ENCODE data around the gene STRN. TPM values are rescaled to one million over a fixed set of nuclear protein-coding genes. Genes with fewer than 3 reads are reported as not detected.
A peak's percentile ranks its signal among the peaks of the same experiment; 100 is the strongest.
"Not testable (repeated sequence)": the region's sequence is repeated elsewhere in the genome, so short reads cannot be mapped to it uniquely, and the experiment has no call there.

Gene STRN
- total RNA-seq, 2 experiments from 2014 or later = 20.4 to 20.8 TPM

DNA sequence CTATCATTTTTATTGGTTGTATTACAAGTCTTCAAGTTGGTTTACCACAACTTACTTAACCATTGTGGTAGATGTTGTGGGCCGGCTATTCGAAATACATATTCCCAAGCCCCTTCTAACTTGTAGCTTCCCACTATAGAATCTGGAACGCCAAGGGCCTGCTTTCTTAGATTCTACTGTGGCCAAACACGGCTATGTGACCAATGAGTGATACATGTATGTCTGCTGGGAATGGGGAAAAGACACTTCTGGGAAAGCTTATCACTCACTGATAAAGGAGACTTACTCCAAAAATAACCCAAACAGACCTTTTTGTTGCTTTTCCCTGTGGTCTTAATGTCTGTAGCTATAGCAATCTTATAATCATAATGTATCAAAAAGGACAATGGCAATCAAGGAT, 24.5 kb downstream of the STRN start:
- POLR2A ChIA-PET = no interaction called here
- H3K27ac Mint-ChIP-seq = no peak overlapping the region

DNA sequence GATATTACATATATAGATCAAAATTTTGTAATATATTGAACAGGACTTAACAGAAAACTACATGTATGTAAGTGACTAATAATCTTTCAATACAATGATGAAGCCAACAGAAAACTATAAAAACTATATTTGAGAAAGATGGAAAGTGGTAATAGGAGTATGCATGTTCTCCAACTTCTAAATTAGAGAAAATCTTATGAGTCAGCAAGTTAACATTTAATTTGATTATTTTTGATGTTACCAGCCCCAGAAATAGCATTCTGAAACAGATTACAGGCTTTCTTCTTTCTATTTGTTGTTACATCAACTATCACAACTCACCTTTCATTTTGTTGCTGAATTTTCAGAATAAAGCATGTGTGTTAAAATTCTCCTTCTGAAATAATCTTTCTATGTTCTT, 29.8 kb downstream of the STRN start:
- intact Hi-C loops (cut with DNase I, micrococcal nuclease); POLR2A ChIA-PET: not testable (repeated sequence)
- peaks cover 17% of the 10 kb centered on the region for H3K4me1 Mint-ChIP-seq (ENCODE audit: low read depth)

More for the DNA sequence above, 24.5 kb downstream of the STRN start:
- H3K4me1 ChIP-seq (ENCODE audit: insufficient read depth, low read length) = no peaks in the 10 kb centered on the region
- Mint-ChIP-seq H3K27me3 (no peaks in the 10 kb centered on the region), H3K36me3 (ENCODE audit: low read depth) (peaks cover 9% of the 10 kb centered on the region), H3K4me3 (no peak overlapping the region), H3K9me3 (no peaks in the 10 kb centered on the region), H3K4me1 (ENCODE audit: low read depth) (peaks cover under 1% of the 10 kb centered on the region)
- H3K36me3 ChIP-seq (ENCODE audit: insufficient read depth, low read length) = peaks cover 4% of the 10 kb centered on the region
- H3K9me3 ChIP-seq (ENCODE audit: control insufficient read depth in 1 of 2, insufficient read depth in 1 of 2, low read length in 2 of 2) = no peaks in the 10 kb centered on the region
- intact Hi-C loops (cut with DNase I, micrococcal nuclease) = no loop called here
- CTCF ChIA-PET = no interaction called here
- H3K27me3 ChIP-seq (ENCODE audit: control insufficient read depth in 1 of 2, insufficient read depth in 2 of 2, low read length in 2 of 2) = no peaks in the 10 kb centered on the region
- TF ChIP-seq, protein P1, sequence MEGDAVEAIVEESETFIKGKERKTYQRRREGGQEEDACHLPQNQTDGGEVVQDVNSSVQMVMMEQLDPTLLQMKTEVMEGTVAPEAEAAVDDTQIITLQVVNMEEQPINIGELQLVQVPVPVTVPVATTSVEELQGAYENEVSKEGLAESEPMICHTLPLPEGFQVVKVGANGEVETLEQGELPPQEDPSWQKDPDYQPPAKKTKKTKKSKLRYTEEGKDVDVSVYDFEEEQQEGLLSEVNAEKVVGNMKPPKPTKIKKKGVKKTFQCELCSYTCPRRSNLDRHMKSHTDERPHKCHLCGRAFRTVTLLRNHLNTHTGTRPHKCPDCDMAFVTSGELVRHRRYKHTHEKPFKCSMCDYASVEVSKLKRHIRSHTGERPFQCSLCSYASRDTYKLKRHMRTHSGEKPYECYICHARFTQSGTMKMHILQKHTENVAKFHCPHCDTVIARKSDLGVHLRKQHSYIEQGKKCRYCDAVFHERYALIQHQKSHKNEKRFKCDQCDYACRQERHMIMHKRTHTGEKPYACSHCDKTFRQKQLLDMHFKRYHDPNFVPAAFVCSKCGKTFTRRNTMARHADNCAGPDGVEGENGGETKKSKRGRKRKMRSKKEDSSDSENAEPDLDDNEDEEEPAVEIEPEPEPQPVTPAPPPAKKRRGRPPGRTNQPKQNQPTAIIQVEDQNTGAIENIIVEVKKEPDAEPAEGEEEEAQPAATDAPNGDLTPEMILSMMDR (IDR thresholded peaks at IDR 0.05) = no peak
- ATAC-seq (ENCODE audit: poor library complexity) (no peak), DNase-seq (no peak)
- no peak overlapping the region for H3K27ac ChIP-seq (ENCODE audit: low read depth in 1 of 2, low read length in 2 of 2)
- H3K4me3 ChIP-seq (ENCODE audit: low read length) = no peak overlapping the region

DNA sequence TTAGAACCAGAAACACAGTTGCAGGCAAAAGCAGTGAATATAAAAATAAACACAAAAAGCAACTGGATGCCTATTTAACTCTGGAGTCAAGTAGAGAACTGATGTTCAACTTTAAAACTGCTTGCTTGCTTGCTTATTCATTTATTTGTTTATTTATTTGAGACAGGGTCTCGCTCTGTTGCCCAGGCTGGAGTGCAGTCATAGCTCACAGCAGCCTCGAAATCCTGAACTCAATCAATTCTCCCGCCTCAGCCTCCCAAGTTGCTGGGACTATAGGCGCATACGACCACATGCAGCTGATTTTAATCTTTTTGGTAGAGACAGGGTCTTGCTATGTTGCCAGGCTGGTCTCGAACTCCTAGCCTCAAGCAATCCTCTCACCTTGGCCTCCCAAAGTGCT, 34.6 kb downstream of the STRN start:
- H3K9me3 Mint-ChIP-seq; intact Hi-C loops (cut with DNase I, micrococcal nuclease); H3K27me3 ChIP-seq (ENCODE audit: control insufficient read depth in 1 of 2, insufficient read depth in 2 of 2, low read length in 2 of 2); H3K36me3 ChIP-seq (ENCODE audit: insufficient read depth, low read length); DNase-seq; H3K4me1 ChIP-seq (ENCODE audit: insufficient read depth, low read length); POLR2A ChIA-PET; H3K4me3 Mint-ChIP-seq; H3K9me3 ChIP-seq (ENCODE audit: control insufficient read depth in 1 of 2, insufficient read depth in 1 of 2, low read length in 2 of 2); H3K36me3 Mint-ChIP-seq (ENCODE audit: low read depth); ATAC-seq (ENCODE audit: poor library complexity); H3K27ac ChIP-seq (ENCODE audit: low read depth in 1 of 2, low read length in 2 of 2); H3K27me3 Mint-ChIP-seq; CTCF ChIA-PET; H3K4me3 ChIP-seq (ENCODE audit: low read length): not testable (repeated sequence)
- H3K27ac Mint-ChIP-seq = peak overlapping the region; percentile 42
- peaks cover 33% of the 10 kb centered on the region for H3K4me1 Mint-ChIP-seq (ENCODE audit: low read depth)

More for the DNA sequence above, 29.8 kb downstream of the STRN start:
- H3K9me3 Mint-ChIP-seq; ATAC-seq (ENCODE audit: poor library complexity); H3K36me3 ChIP-seq (ENCODE audit: insufficient read depth, low read length); H3K9me3 ChIP-seq (ENCODE audit: control insufficient read depth in 1 of 2, insufficient read depth in 1 of 2, low read length in 2 of 2); H3K27ac Mint-ChIP-seq; H3K36me3 Mint-ChIP-seq (ENCODE audit: low read depth); H3K27ac ChIP-seq (ENCODE audit: low read depth in 1 of 2, low read length in 2 of 2); H3K4me3 Mint-ChIP-seq; H3K4me1 ChIP-seq (ENCODE audit: insufficient read depth, low read length); H3K27me3 Mint-ChIP-seq; H3K27me3 ChIP-seq (ENCODE audit: control insufficient read depth in 1 of 2, insufficient read depth in 2 of 2, low read length in 2 of 2); H3K4me3 ChIP-seq (ENCODE audit: low read length); DNase-seq: not testable (repeated sequence)
- CTCF ChIA-PET = interaction anchor here (1.2 kb wide), 1 partner anchor 24 kb away, joined by 4 read pairs; no protein-coding TSS in a partner anchor

DNA sequence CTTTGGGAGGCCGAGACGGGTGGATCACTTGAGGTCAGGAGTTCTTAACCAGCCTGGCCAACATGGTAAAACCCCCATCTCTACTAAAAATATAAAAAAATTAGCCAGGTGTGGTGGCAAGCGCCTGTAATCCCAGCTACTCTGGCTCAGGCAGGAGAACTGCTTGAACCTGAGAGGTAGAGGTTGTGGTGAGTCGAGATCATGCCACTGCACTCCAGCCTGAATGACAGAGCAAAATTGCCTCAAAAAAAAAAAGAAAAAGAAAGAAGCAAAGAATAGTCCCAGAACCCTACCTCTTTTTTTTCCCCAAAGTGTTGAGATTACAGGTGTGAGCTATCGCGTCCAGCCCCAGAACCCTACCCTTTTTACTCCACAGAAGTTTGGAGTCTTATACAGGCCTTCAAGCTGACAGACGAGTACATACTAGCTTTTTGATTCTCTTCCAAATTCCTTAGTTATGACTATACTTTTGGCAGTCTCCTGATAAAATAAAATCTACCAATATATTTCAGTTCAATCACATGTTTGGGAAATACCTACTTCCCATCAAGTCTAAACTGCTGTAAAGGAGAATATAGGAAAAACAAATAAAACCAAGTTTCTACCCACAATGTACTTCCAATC, 35.4 kb downstream of the STRN start:
- H3K4me3 Mint-ChIP-seq; H3K4me1 ChIP-seq (ENCODE audit: insufficient read depth, low read length); H3K9me3 ChIP-seq (ENCODE audit: control insufficient read depth in 1 of 2, insufficient read depth in 1 of 2, low read length in 2 of 2); H3K36me3 ChIP-seq (ENCODE audit: insufficient read depth, low read length); POLR2A ChIA-PET; H3K27ac ChIP-seq (ENCODE audit: low read depth in 1 of 2, low read length in 2 of 2); DNase-seq; H3K9me3 Mint-ChIP-seq; CTCF ChIA-PET; intact Hi-C loops (cut with DNase I, micrococcal nuclease); H3K36me3 Mint-ChIP-seq (ENCODE audit: low read depth); H3K27me3 Mint-ChIP-seq; ATAC-seq (ENCODE audit: poor library complexity); H3K27me3 ChIP-seq (ENCODE audit: control insufficient read depth in 1 of 2, insufficient read depth in 2 of 2, low read length in 2 of 2); H3K4me3 ChIP-seq (ENCODE audit: low read length): not testable (repeated sequence)
- Mint-ChIP-seq H3K27ac (peak overlapping the region; percentile 42), H3K4me1 (ENCODE audit: low read depth) (peaks cover 37% of the 10 kb centered on the region)

DNA sequence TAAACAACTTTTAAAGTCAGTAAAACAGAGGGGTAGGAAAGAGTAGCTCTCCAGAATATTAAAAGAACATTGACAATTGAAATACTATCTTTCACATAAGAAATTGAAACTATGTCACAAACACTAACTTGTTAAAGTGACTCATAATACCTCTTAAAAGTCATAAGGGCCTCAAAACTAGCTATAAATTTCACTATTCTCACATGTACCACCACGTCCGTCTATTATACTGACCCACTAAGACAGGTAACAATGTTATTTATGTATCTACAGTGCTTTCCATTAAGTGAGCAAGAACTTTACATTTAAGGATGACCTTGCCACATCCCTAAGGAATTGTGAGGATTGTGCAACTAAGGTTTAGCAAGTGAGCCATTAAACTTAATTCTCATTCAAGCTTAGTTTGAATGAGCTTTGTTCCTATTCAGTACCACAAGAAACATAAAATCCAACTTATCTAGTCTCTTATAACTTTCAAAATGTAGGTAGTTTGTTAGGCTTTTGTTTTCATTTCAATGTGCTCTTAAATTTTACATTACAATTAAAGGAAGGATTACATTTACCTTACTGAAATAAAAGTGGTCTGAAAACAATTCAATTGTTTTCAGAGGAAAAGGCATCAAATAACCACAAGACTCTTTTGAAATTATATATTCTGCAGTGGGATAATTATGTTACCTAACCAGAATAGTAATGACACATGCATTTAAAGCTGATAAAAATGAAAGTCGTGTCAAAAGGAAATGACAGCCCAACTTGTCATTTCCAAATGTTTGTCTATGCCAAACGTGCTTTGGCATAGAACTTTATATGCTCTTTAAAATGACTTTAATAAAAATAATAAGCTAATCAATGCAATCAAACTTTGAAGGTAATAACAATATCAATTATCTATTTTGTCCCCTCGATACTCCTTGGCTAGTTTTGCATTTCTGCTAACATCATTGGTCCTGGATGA, 39.9 kb downstream of the STRN start:
- H3K4me3 ChIP-seq (ENCODE audit: low read length); H3K36me3 ChIP-seq (ENCODE audit: insufficient read depth, low read length); H3K4me3 Mint-ChIP-seq; H3K9me3 Mint-ChIP-seq; CTCF ChIA-PET; intact Hi-C loops (cut with DNase I, micrococcal nuclease); H3K9me3 ChIP-seq (ENCODE audit: control insufficient read depth in 1 of 2, insufficient read depth in 1 of 2, low read length in 2 of 2); ATAC-seq (ENCODE audit: poor library complexity); H3K27me3 ChIP-seq (ENCODE audit: control insufficient read depth in 1 of 2, insufficient read depth in 2 of 2, low read length in 2 of 2); H3K27ac ChIP-seq (ENCODE audit: low read depth in 1 of 2, low read length in 2 of 2); POLR2A ChIA-PET; H3K4me1 ChIP-seq (ENCODE audit: insufficient read depth, low read length); H3K27me3 Mint-ChIP-seq: not testable (repeated sequence)
- Mint-ChIP-seq H3K36me3 (ENCODE audit: low read depth) (peaks cover 25% of the 10 kb centered on the region), H3K27ac (peak overlapping the region; percentile 82), H3K4me1 (ENCODE audit: low read depth) (peaks cover 48% of the 10 kb centered on the region)
- peak in 1 of 14 experiments; percentile 10 for DNase-seq

DNA sequence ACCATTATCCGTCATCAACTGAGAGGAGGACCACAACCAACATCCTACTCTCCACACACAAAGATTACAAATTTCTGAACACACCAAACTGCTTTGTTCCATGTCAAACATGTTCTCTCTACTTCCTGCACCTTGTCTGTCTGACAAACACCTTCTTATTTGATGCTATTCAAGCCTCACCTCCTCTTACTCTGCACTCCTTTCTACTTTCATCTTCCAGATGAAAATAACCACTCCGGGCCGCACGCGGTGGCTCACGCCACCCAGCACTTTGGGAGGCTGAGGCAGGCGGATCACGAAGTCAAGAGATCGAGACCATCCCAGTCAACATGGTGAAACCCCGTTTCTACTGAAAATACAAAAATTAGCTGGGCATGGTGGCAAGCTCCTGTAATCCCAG, 43.7 kb downstream of the STRN start:
- H3K9me3 Mint-ChIP-seq; H3K9me3 ChIP-seq (ENCODE audit: control insufficient read depth in 1 of 2, insufficient read depth in 1 of 2, low read length in 2 of 2); CTCF ChIA-PET; H3K27me3 Mint-ChIP-seq; POLR2A ChIA-PET; H3K27ac ChIP-seq (ENCODE audit: low read depth in 1 of 2, low read length in 2 of 2); H3K27me3 ChIP-seq (ENCODE audit: control insufficient read depth in 1 of 2, insufficient read depth in 2 of 2, low read length in 2 of 2); H3K4me3 Mint-ChIP-seq; intact Hi-C loops (cut with DNase I, micrococcal nuclease); H3K4me1 ChIP-seq (ENCODE audit: insufficient read depth, low read length); H3K4me3 ChIP-seq (ENCODE audit: low read length); H3K36me3 ChIP-seq (ENCODE audit: insufficient read depth, low read length); ATAC-seq (ENCODE audit: poor library complexity): not testable (repeated sequence)
- peaks cover 47% of the 10 kb centered on the region for H3K4me1 Mint-ChIP-seq (ENCODE audit: low read depth)
- H3K27ac Mint-ChIP-seq = peak overlapping the region; percentile 72
- DNase-seq = peak in 6 of 14 experiments; percentile 1 to 20 (median 6)
- H3K36me3 Mint-ChIP-seq (ENCODE audit: low read depth) = peaks cover 25% of the 10 kb centered on the region

All from CD4-positive, alpha-beta T cell (primary cell).